ENCODE results near the gene KAZN. TPM values are rescaled to one million over a fixed set of nuclear protein-coding genes. Genes with fewer than 3 reads are reported as not detected.
A peak's percentile ranks its signal among the peaks of the same experiment; 100 is the strongest.

KAZN gene
- total RNA-seq, 1 donor from 2014 or later: 2.2 TPM

DNA sequence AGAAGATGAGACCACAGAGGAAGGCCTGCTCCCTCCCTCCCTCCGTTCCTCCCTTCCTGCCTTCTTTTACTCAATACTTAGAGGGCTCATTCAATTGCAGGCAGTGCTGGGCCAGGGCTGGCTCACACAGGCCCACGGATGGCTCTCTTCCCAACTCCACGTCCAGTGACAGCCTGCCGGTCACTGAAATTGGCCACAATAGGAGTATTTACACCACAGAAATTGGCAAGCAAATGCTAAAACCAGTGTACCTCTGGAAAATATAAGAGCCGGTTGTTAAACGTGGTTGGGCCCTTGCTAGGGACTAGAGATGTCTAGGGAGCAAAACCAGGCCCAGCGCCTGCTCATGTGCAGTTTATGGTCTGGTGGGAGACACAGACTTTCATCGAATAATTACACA lies 482.6 kb downstream of the KAZN start:
- ATAC-seq (peak; percentile 73), DNase-seq (peak; percentile 48)
- intact Hi-C loops (cut with micrococcal nuclease): no loop called here

DNA sequence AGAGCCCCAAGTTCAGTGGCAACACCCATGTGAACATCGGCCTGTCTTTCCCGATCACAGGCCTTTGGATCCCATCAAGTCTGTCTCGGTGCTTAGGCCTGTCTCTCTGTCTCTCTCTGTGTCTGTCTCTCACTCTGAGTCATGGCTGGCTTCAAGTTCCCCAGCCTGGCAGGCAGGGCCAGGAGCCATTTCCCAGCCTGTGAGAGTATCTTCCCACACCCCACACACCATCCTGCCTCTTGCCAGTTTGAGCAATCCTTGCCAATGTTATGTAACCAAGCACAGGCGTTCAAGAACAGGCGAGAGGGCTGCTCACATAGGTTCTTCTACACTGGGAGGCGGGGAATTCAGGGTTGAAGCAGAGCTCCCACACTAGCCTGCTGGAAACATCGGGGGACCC lies 485.1 kb downstream of the KAZN start:
- intact Hi-C loops (cut with micrococcal nuclease): no loop called here
- ATAC-seq (no peak), DNase-seq (no peak)

DNA sequence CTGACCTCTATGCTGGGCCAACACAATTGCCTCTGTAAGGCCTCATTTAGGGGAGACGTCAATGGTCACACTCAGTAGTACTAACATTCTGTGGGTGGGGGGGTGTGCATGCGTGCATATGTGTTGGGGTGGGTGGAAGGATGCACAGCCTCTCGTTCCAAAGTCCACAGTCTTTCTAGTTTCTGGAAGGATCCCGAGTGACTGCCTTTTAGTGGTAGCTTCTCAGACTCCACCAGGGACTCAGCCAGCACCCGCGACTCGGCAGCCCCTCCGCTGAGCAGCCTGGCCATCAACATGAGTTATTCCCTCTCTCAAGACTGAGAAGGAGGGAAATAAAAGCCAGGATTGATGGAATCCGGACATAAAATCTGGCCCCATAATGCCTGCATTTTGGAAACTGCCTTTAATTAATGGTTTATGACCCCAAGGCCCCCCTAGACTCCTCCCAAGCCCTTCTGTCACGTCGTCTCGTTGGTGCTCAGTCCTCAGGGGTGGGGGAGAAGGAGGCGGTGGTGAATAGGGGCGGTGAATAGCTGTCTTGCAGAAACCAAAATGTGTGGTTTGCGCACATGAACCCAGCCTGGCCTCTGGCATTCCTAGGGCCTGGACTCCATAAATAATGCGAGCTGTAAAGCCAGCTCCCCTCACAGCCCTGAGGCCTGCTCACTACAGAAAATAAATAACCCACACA lies 489.9 kb downstream of the KAZN start:
- intact Hi-C loops (cut with micrococcal nuclease): no loop called here
- DNase-seq: peak; percentile 7
- ATAC-seq: no peak

DNA sequence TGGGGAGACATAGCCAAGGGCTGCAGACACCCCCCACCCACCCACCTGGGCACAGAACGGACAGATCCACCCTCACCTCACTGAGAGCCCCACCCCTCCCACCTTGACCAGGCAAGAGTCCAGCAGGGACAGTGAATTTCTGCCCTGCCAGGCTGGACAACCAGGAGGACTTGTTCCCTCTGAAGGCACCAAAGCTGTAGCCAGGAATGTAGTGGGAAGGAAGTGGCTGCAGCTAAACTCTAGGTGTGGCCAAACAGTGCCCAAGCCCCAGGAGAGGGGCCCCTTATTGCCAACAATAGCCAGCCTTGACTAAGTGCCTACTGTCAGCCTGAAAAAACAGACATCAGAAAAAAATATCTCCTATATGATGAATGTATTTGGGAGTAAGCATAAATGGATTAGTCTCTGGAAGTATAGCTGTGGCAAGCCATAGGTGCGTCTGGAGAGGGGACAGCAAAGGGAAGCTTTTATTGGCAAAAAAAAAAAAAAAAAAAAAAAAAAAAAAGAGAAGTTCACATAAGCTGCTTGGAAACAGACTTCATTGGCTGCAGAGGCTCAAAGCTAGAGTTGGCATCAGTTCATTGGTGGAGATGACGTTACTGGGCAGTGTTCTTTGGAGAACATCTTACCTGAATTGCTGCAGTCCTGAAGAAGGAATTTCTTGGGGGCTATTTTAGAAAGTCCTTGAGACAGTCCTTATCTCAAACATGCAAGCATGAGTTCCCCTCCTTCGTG lies 490.9 kb downstream of the KAZN start:
- ATAC-seq (no peak), DNase-seq (peak; percentile 14)
- intact Hi-C loops (cut with micrococcal nuclease): no loop called here

DNA sequence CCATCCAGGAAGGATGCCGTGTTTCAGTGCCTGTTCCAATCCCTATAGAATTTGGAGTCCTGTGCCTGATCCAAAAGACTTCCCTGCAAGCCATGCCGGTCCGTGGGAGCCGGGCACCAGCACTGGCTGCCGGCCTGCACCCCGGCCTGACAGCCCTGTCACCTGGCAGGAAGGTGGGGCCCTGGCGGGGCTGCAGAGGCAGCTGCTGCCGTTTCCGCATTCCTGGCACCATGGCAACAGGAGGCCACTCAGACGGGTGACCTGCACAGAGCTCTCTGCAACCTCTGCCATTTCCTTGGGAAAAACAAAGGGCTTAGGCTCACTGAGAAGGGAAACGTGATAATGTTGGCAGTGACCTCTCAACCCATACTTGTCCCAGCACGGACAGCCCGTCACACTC lies 491.9 kb downstream of the KAZN start:
- intact Hi-C loops (cut with micrococcal nuclease): no loop called here
- DNase-seq (peak; percentile 41), ATAC-seq (peak; percentile 72)

DNA sequence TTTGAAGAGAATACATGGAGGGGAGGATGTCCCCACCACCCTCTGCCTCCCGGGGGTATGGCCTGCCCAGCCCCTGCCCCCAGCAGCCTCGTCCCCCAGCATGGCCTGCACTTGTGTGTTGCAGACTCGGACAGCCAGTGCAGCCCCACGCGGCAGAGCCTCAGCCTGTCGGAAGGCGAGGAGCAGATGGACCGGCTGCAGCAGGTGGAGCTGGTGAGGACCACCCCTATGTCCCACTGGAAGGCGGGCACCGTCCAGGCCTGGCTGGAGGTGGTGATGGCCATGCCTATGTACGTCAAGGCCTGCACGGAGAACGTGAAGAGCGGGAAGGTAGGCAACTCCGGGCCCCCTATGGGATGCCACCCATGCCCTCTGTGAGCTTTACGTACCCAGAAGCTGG lies 495.6 kb downstream of the KAZN start:
- peak; percentile 23 for DNase-seq
- ATAC-seq: no peak
- intact Hi-C loops (cut with micrococcal nuclease): no loop called here

DNA sequence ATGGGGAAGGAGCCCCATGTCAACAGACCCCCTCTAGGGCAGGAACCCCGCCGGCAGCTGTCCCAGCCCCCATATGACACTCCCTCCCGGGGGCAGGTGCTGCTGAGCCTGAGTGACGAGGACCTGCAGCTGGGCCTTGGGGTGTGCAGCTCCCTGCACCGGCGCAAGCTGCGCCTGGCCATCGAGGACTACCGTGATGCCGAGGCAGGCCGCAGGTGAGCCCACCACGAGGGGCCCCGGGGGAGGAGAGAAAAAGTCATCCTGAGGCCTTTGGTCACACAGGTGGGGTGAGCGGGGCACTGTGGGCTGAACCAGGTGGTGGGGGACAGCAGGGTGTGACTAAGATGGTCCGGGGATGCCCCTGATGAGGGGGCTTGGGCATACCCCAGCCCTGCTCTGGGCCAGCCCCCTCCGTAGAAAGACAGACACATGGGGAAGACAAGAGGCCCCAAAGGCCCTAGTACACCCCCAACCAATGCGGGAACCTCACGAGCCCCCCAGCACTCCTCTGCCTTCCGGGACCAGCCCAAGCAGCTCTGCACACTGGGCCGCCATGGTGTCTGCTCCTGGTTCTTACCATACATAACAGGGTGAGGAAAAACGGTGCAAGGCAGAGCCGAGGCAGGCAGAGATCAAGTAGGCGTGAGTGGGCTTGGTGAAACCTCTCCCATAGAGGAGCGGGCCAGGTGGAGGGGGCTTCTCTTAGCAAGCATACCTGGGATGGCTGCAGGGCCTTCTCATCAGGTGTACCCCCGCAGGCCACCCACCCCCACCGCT lies 496.4 kb downstream of the KAZN start:
- no peak for ATAC-seq
- peak; percentile 14 for DNase-seq
- intact Hi-C loops (cut with micrococcal nuclease): no loop called here

DNA sequence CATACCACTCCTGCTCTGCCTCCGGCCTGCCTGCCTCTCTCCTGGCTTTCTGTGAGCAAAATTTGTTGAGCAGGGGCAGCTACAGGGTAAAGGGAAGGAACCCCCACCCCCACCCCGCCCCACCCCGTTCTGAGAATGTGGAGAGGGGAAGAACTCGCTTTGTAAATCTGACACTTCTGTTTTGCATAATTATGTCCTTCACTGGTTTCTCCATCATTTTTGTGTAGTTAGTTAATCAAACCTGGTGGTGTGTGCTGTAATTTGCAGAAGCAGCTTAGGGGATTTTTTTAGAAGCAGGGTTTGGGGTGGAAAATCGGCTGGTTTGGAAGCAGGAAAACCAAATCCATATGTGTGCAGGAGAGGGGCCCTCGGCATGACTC lies 497.0 kb downstream of the KAZN start:
- ATAC-seq (no peak), DNase-seq (no peak)
- intact Hi-C loops (cut with micrococcal nuclease): no loop called here

DNA sequence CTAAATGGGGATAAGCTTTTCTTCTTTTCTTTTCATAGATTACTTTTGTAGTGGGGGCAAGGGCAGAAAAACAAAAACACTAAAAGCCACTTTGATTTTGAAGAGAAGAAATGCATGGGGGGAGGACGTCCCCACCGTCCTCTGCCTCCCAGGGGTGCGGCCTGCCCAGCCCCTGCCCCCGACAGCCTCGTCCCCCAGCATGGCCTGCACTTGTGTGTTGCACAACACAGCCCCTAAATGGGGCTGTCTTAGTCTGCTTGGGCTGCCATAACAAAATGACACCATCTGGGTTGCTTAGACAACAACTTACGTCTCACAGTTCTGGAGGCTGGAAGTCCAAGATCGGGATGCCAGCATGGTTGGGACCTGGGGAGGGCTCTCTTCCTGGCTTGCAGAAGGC lies 497.8 kb downstream of the KAZN start:
- ATAC-seq (no peak), DNase-seq (peak; percentile 8)
- intact Hi-C loops (cut with micrococcal nuclease): no loop called here

DNA sequence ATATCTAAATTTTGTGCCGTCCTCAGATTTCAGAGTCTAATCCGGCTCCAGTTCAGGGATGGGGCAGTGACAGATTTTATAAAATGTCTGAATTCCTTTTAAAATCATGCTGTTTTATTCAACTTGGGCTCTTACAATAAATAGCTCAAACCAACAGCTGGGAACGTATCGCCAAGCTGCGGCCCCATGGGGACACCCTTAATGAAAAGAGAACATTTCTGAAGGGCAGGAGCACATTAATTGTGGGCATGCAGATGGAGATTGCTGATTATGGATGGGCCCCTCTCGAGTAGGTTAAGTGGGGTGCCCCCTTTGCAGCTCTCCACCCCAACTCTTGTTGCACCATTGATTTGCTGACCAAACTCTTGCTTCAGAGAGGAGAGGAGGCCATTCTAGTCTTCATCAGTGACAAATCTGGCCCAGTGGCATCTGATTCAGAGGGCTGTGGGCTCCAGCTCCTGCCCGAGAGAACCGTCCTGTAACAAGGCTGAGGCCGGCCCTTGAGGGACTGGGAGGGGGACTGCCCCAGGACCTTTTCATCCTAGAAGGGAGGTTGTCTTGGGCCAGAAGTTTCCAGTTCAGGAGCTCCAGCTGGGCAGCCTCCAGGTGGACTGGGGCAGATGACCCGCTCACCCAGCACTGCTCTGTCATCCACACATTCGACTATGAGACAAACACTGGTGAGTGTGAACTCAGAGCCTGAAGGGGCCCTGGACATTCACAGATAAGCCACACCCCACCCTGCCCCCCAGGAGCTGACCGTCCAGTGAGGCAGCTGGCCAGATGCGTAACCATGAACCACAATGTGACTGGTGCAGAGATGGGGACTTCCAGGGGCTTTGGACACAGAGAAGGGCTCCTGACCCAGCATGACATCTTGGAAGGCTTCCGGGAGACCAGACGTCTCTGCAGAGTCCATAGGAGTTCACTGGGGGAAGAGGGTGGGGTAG lies 500.0 kb downstream of the KAZN start:
- intact Hi-C loops (cut with micrococcal nuclease): no loop called here
- DNase-seq (no peak), ATAC-seq (no peak)

DNA sequence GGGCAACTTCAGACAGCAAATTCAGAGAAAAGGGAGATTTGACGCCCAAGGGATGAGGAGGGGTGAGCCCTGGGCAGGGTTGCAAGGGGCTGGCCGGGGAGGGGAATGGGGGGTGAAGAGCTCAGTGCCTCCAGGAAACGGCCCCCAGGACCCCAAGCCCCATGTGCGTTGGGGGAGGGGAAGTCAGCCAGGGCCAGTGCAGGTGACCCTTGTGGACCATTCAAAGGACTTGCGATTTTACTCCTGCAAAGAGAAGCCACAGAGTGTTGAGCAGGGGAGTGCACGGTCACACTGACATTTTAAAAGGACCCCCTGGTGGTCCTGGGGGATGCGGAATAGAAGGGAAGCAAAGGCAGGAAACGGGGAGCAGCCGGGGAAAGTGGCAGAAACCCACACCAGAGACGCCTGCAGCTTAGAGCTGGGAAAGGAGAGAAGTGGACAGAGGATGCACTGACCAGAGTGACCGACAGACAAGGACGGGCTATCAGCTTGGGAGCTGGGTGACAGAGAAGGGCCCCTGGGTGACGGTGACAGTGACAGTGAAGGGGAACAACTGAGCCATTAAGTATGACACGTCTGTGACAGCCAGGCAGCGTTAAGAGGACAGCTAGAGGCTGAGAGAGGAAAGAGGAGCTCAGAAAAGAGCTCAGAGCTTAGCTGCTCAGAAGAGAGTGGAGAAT lies 501.1 kb downstream of the KAZN start:
- DNase-seq (peak; percentile 4), ATAC-seq (no peak)
- intact Hi-C loops (cut with micrococcal nuclease): no loop called here

DNA sequence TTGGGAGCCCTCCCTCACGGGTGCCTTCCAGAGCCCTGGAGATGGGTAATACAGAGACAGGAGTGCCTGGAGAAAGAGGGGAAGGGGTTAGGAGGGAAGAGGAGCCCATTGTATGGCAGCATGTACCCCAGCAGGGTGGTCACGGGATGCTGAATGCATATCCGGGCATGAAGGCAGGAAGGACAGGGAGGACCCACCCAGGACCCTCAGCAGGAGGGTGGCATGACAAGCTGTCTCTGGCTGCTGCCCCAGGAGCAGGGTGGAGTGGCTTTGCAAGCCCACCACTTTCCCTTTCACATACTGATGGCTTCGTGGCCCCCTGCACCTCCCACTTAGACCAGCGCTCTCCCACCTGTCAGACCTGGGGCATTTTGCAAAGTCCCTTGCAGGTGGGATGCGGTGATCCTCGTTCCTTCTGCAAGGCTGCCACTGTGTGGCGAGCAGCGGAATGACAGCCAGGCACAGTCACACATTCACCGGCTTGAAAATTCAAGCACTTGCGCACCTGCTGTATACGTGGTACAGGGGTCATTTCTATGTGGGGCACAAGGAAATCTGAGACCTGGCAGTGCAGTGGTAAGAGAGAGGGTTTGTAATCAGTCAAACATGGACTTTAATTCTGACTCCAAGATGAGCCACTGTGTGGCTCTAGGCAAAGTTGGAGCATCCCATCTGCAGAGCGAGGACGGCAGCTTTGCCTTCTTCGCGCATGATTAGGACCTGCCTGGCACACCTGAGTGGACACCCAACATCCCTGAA lies 501.8 kb downstream of the KAZN start:
- intact Hi-C loops (cut with micrococcal nuclease): no loop called here
- ATAC-seq (peak; percentile 58), DNase-seq (peak; percentile 57)

DNA sequence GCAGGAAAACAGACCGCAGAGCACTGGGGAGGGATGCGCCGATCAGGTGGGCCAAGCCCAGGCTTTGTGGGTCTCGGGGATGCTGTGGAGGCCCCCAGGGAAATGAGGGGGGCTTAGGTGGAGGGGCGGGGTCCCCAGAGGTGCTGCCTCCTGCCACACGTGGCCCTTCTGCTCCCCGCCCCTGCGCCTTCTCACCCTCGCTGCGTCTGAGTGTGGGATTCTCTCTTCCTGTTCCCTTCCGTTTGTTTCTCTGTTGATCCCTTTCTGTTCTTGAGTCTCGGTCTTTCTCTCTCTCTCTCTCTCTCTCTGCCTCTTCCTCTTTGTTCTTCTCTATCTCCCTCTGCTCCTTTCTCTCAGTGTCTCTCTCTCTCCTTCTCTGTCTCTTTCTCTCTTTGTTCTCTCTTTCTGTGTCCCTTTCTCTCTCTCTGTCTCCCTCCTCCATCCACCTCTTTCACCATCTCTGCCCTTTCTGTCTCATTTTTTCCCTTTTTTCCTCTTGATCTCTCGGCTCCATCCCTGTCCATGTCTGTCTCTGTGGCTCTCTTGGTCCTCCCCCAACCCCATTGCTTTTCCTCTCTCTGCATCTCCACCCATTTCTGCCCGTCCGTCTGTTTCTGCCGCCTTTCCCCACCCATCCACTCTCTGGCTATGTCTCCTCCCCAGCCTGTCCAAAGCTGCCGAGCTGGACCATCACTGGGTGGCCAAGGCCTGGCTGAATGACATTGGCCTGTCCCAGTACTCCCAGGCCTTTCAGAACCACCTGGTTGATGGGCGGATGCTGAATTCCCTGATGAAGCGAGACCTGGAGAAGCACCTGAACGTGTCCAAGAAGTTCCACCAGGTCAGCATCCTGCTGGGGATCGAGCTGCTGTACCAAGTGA lies 502.6 kb downstream of the KAZN start:
- intact Hi-C loops (cut with micrococcal nuclease): no loop called here
- no peak for ATAC-seq
- peak; percentile 6 for DNase-seq

DNA sequence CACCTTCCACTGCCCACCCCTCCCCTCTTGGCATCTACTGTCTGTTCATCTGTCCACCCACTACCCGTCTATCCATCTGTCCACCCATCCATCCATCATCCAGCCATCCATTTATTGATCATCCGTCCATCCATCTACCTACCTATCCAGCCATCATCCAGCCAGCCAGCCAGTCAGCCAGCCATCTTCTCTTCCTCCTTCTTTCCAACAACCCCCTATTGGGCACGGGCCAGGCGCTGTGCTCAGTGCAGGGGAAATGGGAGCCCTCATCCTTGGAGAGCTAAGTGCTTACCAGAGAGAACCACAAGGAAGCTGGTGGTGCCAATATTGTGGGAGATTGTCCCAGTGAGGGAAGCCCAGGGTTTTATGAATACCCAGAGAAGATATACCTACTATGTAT lies 503.3 kb downstream of the KAZN start:
- intact Hi-C loops (cut with micrococcal nuclease): no loop called here
- ATAC-seq (no peak), DNase-seq (no peak)

DNA sequence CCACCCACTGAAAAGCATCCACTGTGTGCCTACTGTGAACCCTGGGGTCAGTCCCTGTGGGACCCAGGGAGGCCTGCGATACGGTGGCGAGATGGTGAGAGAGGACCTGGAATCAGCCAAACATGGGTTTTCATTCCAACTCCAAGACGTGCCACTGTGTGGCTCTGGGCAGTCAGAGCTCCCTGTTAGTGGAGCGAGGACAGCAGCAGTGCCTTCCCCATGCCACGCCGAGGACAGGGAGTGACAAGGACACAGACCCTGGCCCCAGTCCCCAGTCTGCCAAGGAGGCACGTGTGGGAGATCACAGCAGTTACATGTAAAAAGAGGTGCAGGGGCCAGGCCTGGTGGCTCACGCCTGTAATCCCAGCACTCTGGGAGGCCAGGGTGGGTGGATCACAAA lies 504.2 kb downstream of the KAZN start:
- intact Hi-C loops (cut with micrococcal nuclease): no loop called here
- DNase-seq: no peak

DNA sequence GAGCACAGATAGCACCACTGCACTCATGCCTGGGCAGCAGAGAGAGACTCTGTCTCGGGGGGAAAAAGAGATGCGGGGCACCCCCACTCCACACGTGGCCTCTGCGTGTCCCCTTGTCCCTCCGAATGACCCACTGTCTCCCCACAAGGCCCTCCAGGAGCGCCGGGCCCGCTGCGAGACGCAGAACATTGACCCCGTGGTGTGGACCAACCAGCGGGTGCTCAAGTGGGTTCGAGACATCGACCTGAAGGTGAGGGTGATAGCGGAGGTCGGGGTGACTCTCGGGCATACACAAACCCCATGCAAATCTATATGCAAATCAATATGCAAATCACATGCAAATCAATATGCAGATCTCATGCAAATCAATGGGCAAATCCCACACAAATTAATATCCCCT lies 504.7 kb downstream of the KAZN start:
- DNase-seq (no peak), ATAC-seq (no peak)
- intact Hi-C loops (cut with micrococcal nuclease): no loop called here

More for the DNA sequence above, 504.2 kb downstream of the KAZN start:
- no peak for ATAC-seq

DNA sequence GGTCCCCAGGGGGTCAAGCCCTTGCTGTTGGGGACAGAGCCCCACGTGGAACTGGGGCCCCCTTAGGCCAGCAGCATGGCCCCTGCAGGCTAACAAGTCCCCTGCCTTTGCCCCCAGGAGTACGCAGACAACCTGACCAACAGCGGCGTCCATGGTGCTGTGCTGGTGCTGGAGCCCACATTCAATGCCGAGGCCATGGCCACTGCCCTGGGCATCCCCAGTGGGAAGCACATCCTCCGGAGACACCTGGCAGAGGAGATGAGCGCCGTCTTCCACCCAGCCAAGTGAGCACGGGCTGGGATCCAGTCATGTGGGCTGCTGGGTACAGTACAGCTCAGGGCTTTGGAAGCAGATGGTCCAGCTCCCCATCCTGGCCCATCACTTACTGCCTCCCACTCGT lies 505.4 kb downstream of the KAZN start:
- ATAC-seq (no peak), DNase-seq (no peak)
- intact Hi-C loops (cut with micrococcal nuclease): no loop called here
